GM12891 (cell line): ENCODE measurements around the gene NR2C2.

Experiments used
- PAX5 ChIP-seq: IDR thresholded peaks from 2 replicates; pipeline ENCODE4 v1.6.1; 2011; ENCODE audit warnings: low read length, moderate library complexity, mild to moderate bottlenecking; ENCODE audit not compliant: insufficient read depth, severe bottlenecking
- POLR2A ChIP-seq: IDR thresholded peaks from 2 replicates; pipeline ENCODE4 v1.6.1; 2011; ENCODE audit warnings: low read depth, low read length, control low read depth
- POLR2AphosphoS5 ChIP-seq: IDR thresholded peaks from 2 replicates; pipeline ENCODE4 v1.6.1; 2011; ENCODE audit warnings: low read depth, low read length, control low read depth
- POU2F2 ChIP-seq: IDR thresholded peaks from 2 replicates; pipeline ENCODE4 v1.6.1; 2011; ENCODE audit warnings: low read depth, mild to moderate bottlenecking, control low read depth, low read length, moderate library complexity
- SPI1 ChIP-seq: IDR thresholded peaks from 2 replicates; pipeline ENCODE4 v1.6.1; 2011; ENCODE audit warnings: low read depth, low read length, control low read depth
- TAF1 ChIP-seq: IDR thresholded peaks from 2 replicates; pipeline ENCODE4 v1.6.1; 2011; ENCODE audit warnings: low read depth, low read length, control low read depth

DNA sequence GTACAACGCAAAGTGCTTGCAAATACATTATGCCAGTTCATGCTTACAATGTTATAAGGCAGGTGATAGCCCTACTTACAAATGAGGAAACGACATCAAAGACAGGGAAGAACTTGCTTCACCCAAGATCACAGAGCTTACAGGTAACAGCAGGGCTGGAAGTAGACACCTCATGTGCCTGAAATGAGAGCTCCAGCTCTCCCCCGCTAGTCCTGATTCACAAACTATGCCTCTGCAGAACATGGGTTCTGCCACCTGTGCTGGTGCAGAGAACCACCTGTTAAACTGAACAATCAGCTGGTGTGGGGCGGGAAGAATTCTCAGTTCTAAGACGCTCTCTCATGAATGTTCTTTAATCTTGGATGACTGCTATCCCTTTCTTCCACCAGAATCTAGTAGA lies 144.2 kb downstream of the NR2C2 start:
- TF ChIP-seq POLR2AphosphoS5, result no peak
- no peak for TF ChIP-seq POLR2A
- no peak for TF ChIP-seq POU2F2
- TF ChIP-seq PAX5, result no peak
- TF ChIP-seq TAF1, result no peak
- no peak for TF ChIP-seq SPI1
